SIG-M5 treated with dmso at 0.1 percent for 504 hours (cell line): ENCODE results near the gene VAV3.
"Not testable (repeated sequence)": the region's sequence is repeated elsewhere in the genome, so short reads cannot be mapped to it uniquely, and the experiment has no call there.

Experiments
- DNase-seq: peaks from one replicate; lab custom pipeline; 2025; ENCODE audit not compliant: unreplicated experiment; lab: John Stamatoyannopoulos, UW

The VAV3 gene

GRCh38 chr1:107844541-107845194, 120.3 kb downstream of the VAV3 start:
- DNase-seq, result not testable (repeated sequence)

- DNase-seq, result no peak
Measured at GRCh38 chr1:107843989-107844388, 121.0 kb downstream of the VAV3 start.

DNA sequence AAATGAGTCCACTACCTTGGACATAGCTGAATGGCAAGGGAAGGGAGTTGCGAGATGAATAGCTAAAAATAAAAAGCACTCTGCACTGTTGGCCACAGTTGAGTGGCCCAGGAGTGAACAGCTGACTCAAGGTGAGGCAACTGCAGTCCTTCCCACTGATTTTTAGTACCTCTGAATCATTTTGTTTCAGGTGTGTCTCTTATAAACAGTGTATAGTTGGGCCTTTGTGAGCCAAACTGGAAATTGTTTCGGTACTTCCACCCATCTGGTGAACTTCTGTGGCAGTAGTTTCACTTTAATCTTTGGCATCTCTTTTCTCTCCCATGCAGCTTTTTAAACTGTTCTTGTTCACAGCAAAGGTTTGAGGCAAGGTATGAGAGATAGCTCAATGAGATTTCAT, 122.7 kb downstream of the VAV3 start:
- DNase-seq, result no peak

DNA sequence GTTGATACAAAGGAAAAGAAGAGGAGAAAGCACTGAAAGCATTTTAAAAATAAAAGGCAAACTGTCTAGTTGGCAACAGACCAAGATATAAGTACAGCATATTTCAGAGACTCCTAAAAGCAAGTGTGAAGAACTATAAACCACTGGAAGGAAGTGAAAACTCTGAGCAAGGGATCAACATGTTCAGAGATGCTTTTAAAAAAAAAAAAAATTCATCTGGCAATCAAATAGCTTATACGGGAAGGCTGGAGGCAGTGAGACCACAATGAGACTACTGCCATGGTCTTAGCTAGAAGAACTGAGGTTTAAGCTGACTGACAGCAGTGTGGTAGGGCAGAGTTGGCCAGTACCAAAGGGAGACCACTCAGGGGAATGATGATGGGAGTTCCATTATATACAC, 124.3 kb downstream of the VAV3 start:
- peak; percentile 31 for DNase-seq

GRCh38 chr1:107838056-107838455, 126.9 kb downstream of the VAV3 start:
- DNase-seq, result no peak

GRCh38 chr1:107835151-107835670, 129.8 kb downstream of the VAV3 start:
- DNase-seq, result no peak

DNA sequence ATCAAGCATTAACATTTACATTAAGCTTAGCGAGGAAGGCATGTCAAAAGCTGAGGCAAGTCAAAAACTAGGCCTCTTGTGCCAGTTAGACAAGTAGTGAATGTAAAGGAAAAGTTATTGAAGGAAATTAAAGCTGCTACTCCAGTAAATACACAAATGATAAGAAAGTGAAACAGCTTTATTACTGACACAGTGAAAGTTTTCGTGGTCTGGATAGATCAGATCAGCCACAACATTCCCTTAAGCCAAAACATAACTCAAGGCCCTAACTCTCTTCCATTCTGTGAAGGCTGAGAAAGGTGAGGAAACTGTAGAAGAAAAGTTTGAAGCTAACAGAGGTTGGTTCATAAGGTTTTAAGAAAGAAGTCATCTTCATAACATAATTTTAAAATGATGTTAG, 131.9 kb downstream of the VAV3 start:
- no peak for DNase-seq

GRCh38 chr1:107831921-107832320, 133.1 kb downstream of the VAV3 start:
- no peak for DNase-seq

GRCh38 chr1:107830526-107830925, 134.5 kb downstream of the VAV3 start:
- DNase-seq, result no peak

DNA sequence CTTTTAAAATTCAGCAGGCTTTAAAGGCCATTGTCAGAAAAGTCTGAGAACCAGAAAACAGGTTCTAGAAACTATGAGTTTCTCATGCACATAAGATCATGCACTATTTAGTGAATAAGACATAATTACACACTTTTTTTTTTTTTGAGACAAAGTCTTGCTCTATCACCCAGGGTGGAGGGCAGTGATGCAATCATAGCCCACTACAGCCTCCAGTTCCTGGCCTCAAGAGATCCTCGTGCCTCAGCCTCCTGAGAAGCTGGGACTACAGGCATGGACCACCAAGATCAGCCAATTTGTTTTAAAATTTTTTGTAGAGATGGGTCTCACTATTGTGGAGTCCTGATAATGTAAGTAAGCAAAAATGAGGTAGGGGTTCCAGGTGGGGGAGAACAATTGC, 134.9 kb downstream of the VAV3 start:
- DNase-seq, result no peak

DNA sequence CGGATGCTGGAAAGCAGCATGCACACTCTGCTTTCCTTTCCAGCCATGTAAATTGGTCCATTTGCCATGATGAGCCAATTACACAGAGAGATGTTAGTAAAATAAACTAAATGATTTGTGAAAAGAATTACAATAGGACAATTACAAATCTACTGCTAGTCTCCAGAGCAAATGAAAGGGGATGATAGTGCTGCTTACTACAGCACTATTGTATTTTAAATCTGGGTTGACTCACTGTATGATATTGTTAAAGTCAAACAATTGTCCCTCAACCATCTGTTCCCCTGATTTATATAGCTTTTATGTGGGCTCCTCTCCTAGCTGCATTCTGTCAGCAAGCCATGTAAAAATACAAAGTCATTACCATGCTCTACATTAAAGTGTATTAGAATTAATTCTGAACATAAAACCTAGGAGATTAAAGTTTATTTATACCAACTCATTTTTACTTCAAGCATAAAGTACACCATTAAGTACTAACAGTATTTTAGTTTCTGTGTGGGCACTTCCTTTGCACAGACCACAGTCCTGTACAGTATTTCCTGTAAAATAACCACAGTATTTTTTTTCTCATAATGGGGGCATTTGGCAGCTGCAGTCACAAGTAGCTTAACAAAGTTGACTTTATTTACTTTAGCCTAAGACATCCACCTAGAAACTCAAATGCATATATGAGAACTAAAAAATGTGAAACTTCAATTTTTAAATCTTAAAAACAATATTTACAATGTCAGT, 135.8 kb downstream of the VAV3 start:
- DNase-seq, result peak; percentile 21

- DNase-seq, result no peak
Measured at GRCh38 chr1:107824946-107825345, 140.0 kb downstream of the VAV3 start.

GRCh38 chr1:107821340-107821739, 143.6 kb downstream of the VAV3 start:
- DNase-seq, result no peak

GRCh38 chr1:107820801-107821200, 144.2 kb downstream of the VAV3 start:
- no peak for DNase-seq

- DNase-seq, result no peak
Measured at GRCh38 chr1:107817935-107818334, 147.0 kb downstream of the VAV3 start.

DNA sequence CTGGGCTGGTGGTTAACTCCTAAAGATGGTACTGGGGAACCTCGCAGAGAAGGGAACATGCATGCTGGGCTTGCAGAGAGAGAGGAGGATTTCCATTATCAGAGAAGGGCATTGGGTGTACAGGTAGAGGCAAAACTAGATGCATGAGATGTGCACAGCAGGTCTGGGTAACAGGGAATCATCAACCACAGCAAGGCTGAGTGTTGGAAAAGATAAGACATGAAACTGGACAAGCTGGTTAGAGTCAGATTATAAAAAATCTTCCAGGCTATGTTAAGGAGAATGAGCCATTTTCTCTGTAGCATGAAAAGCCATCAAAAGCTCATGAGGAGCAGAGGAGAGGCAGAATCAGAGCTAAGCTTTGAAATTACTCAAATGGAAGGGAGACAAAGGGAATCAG, 147.8 kb downstream of the VAV3 start:
- no peak for DNase-seq

- DNase-seq, result no peak
Measured at GRCh38 chr1:107810291-107810951, 154.6 kb downstream of the VAV3 start.

DNA sequence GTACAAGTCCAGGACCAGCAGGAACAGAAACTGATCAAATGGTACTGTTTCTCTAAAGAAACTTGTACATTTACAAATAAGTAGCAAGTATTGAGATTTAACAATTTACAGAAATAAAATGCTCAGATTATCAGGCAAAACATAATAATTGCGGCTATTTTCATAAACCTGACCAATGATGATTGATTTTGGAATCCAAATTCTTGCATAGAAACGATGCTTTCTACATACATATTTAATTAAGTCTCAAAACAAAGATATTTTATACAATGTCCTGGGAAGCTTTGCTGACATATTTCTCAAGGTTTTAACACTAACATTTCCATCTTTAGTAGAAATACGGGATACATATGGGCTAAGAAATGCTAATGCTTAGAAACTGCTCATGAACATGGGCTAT, 157.1 kb downstream of the VAV3 start:
- no peak for DNase-seq

GRCh38 chr1:107807405-107807804, 157.6 kb downstream of the VAV3 start:
- DNase-seq, result no peak

DNA sequence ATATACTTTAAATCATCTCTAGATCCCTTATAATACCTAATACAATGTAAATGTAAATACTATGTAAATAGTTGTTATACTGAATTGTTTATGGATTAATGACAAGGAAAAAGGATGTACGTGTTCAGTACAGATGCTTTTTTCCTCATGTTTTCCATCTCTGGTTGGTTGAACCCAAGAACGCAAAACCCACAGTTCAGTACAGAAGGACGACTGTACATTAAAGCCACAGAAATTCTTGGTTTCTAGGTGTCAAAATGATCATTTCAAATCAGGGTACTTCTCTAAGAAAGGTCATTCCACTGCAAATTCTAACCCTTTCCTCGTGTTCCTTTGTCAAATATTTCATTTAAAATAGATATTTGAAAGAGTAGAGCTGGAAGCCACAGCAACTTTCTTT, 158.1 kb downstream of the VAV3 start:
- DNase-seq, result no peak

- DNase-seq, result no peak
Measured at GRCh38 chr1:107804741-107805140, 160.2 kb downstream of the VAV3 start.

DNA sequence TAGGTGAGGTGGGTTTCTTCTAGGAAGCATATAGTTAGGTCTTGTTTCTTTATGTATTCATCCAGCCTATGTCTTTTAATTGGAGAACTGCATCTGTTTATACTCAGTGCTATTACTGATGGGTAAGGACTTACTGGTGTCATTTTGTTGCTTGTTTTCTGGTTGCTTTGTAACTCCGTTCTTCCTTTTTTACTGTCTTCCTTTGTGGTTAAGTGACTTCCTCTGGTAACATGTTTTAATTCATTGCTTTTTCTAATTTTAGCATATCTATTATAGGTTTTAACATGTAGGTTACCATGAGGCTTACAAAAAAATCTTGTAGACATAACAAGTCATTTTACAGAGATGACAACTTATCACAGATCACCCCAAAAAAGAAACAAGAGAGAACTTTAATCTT, 160.8 kb downstream of the VAV3 start:
- DNase-seq, result peak; percentile 74
